OCI-LY1 (cell line): ENCODE measurements around the gene TEX14.

Source experiments
- H2AFZ ChIP-seq: fragments of 200-600 bp; sonication (generic), shearing (Covaris generic); 2 replicates; pipeline ENCODE4 v1.6.0; 2014; ENCODE audit warnings: antibody characterized with exemption, mild to moderate bottlenecking, low read length
- H3F3A ChIP-seq: fragments of 200-600 bp; sonication (generic), shearing (Covaris generic); 2 replicates; pipeline ENCODE4 v1.6.0; 2014; ENCODE audit warnings: mild to moderate bottlenecking, antibody characterized with exemption, low read length, moderate library complexity; ENCODE audit not compliant: insufficient read depth
- H3K27ac ChIP-seq: fragments of 200-600 bp; sonication (generic); 2 replicates; pipeline ENCODE4 v1.5.1; 2014; ENCODE audit warnings: low read length, mixed run types, mild to moderate bottlenecking, low read depth; ENCODE audit not compliant: poor library complexity, severe bottlenecking
- H3K27me3 ChIP-seq: fragments of 200-600 bp; sonication (generic); 2 replicates; pipeline ENCODE4 v1.6.0; 2014; ENCODE audit warnings: antibody characterized with exemption, mild to moderate bottlenecking, low read length, moderate library complexity; ENCODE audit not compliant: insufficient read depth
- H3K36me3 ChIP-seq: fragments of 200-600 bp; sonication (generic); 2 replicates; pipeline ENCODE4 v1.6.1; 2014; ENCODE audit warnings: mild to moderate bottlenecking, antibody characterized with exemption, low read length, moderate library complexity, mixed read lengths; ENCODE audit not compliant: insufficient read depth
- H3K4me1 ChIP-seq: fragments of 200-600 bp; sonication (generic); 2 replicates; pipeline ENCODE4 v1.5.1; 2014; ENCODE audit warnings: mild to moderate bottlenecking, low read length, moderate library complexity; ENCODE audit not compliant: insufficient read depth, severe bottlenecking
- H3K4me2 ChIP-seq: fragments of 200-600 bp; sonication (generic), shearing (Covaris generic); 2 replicates; pipeline ENCODE4 v1.6.1; 2014; ENCODE audit warnings: low read length
- H3K4me3 ChIP-seq: fragments of 200-600 bp; sonication (generic); 2 replicates; pipeline ENCODE4 v1.5.1; 2014; ENCODE audit warnings: low read length, low read depth, mild to moderate bottlenecking, mixed read lengths; ENCODE audit not compliant: poor library complexity, severe bottlenecking
- H3K79me2 ChIP-seq: fragments of 200-600 bp; shearing (Covaris generic); 2 replicates; pipeline ENCODE4 v1.6.1; 2016; ENCODE audit warnings: mixed run types, low read length, mixed read lengths; ENCODE audit not compliant: insufficient read depth
- H3K9ac ChIP-seq: fragments of 200-600 bp; sonication (generic), shearing (Covaris generic); 2 replicates; pipeline ENCODE4 v1.6.1; 2014; ENCODE audit warnings: mild to moderate bottlenecking, low read length, mixed read lengths
- H3K9me2 ChIP-seq: fragments of 200-600 bp; sonication (generic), shearing (Covaris generic); 2 replicates; pipeline ENCODE4 v1.6.1; 2014; ENCODE audit warnings: low read depth, mild to moderate bottlenecking, low read length, mixed read lengths
- H3K9me3 ChIP-seq: fragments of 200-600 bp; shearing (Covaris generic); 2 replicates; pipeline ENCODE4 v1.6.1; 2014; ENCODE audit warnings: low read length, mixed read lengths
- H4K20me1 ChIP-seq: fragments of 200-600 bp; sonication (generic), shearing (Covaris generic); 2 replicates; pipeline ENCODE4 v1.6.0; 2016; ENCODE audit warnings: mild to moderate bottlenecking, low read length; ENCODE audit not compliant: insufficient read depth
- EZH2 ChIP-seq: fragments of 200-600 bp; sonication (generic), shearing (Covaris generic); IDR thresholded peaks from 2 replicates; pipeline ENCODE4 v1.8.0; 2017; ENCODE audit warnings: borderline replicate concordance, mixed run types, mild to moderate bottlenecking, antibody characterized with exemption, low read length, moderate library complexity, mixed read lengths
- TF ChIP-seq, protein P1 (sequence below): fragments of 200-600 bp; sonication (generic), shearing (Covaris generic); IDR thresholded peaks from 2 replicates; pipeline ENCODE4 v1.5.1; 2017; ENCODE audit warnings: mild to moderate bottlenecking, antibody characterized with exemption, low read length, moderate library complexity, mixed read lengths

The TEX14 gene

DNA sequence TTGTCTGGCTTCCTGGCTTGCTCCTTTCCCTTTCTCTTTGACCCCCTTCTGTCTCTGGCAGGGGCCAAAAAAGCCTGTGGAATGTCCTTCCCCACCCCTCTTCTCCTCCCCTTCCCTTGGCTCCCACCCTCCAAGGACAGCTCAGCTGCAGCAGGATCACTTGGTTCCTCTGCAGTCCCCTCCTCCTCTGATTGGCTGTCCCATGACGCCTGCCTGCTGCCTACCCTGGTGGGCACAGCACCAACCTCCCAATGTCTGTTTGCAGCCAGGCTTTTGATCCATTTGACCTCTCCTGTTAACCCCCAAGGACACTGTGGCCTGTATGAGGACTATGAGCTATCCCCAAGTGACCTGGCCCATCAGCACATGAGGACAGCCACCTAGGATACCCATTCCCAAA lies 162.6 kb downstream of the TEX14 start:
- Histone ChIP-seq H3K4me3 (no peak overlapping the region), H3K4me2 (no peak overlapping the region), H3K9ac (no peak overlapping the region), H2AFZ (no peak overlapping the region), H3F3A (no peaks in the 10 kb centered on the region), H3K4me1 (no peaks in the 10 kb centered on the region), H3K9me2 (no peaks in the 10 kb centered on the region), H3K27ac (no peak overlapping the region), H3K9me3 (no peaks in the 10 kb centered on the region), H3K36me3 (no peaks in the 10 kb centered on the region), H3K27me3 (peaks cover 12% of the 10 kb centered on the region; the same call in 1 of the 2 replicates), H4K20me1 (no peaks in the 10 kb centered on the region), H3K79me2 (no peaks in the 10 kb centered on the region)
- TF ChIP-seq, protein P1, sequence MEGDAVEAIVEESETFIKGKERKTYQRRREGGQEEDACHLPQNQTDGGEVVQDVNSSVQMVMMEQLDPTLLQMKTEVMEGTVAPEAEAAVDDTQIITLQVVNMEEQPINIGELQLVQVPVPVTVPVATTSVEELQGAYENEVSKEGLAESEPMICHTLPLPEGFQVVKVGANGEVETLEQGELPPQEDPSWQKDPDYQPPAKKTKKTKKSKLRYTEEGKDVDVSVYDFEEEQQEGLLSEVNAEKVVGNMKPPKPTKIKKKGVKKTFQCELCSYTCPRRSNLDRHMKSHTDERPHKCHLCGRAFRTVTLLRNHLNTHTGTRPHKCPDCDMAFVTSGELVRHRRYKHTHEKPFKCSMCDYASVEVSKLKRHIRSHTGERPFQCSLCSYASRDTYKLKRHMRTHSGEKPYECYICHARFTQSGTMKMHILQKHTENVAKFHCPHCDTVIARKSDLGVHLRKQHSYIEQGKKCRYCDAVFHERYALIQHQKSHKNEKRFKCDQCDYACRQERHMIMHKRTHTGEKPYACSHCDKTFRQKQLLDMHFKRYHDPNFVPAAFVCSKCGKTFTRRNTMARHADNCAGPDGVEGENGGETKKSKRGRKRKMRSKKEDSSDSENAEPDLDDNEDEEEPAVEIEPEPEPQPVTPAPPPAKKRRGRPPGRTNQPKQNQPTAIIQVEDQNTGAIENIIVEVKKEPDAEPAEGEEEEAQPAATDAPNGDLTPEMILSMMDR: no peak
- TF ChIP-seq EZH2: no peak

GRCh38 chr17:58528443-58528842 lies 163.4 kb downstream of the TEX14 start:
- Histone ChIP-seq H3K9ac (no peak overlapping the region), H3K4me3 (no peak overlapping the region), H3K27me3 (0 out of 2 replicates have a peak, but pooled peaks cover 8% of the 10 kb centered on the region), H4K20me1 (no peaks in the 10 kb centered on the region), H3K9me3 (no peaks in the 10 kb centered on the region), H3F3A (no peaks in the 10 kb centered on the region), H2AFZ (no peak overlapping the region), H3K4me1 (no peaks in the 10 kb centered on the region), H3K79me2 (no peaks in the 10 kb centered on the region), H3K27ac (no peak overlapping the region), H3K36me3 (no peaks in the 10 kb centered on the region), H3K4me2 (no peak overlapping the region), H3K9me2 (no peaks in the 10 kb centered on the region)
- TF ChIP-seq, protein P1: no peak
- TF ChIP-seq EZH2: no peak

DNA sequence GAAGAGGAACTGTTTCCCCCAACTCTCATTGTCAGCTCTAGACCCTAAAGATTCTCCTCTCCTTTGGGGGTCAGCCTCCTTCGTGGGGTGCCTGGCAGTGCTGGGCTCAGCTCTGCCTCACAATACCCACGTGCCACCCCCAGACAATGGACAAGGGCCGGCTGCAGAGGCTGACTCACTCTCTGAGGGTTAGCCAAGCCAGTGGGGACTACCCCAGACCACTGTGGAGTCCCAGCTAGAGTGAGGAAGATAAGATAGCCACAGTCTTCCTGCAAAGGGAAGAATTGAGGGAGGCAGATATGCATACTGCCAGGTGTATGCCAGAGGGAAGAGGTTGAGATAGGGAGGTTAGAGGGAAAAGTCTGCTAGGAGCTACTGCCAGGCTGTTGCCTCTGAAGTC lies 163.9 kb downstream of the TEX14 start:
- Histone ChIP-seq H3K9me3 (no peaks in the 10 kb centered on the region), H3K4me1 (no peaks in the 10 kb centered on the region), H3K9me2 (no peaks in the 10 kb centered on the region), H3F3A (no peaks in the 10 kb centered on the region), H3K9ac (no peak overlapping the region), H2AFZ (no peak overlapping the region), H3K27ac (no peak overlapping the region), H3K79me2 (no peaks in the 10 kb centered on the region), H3K36me3 (no peaks in the 10 kb centered on the region), H3K4me3 (no peak overlapping the region), H3K27me3 (0 out of 2 replicates have a peak, but pooled peaks cover 8% of the 10 kb centered on the region), H4K20me1 (no peaks in the 10 kb centered on the region), H3K4me2 (no peak overlapping the region)
- TF ChIP-seq EZH2: no peak
- TF ChIP-seq, protein P1: no peak
